GM19025 (cell line): ENCODE measurements around the gene TEX29.

Experiments
- ATAC-seq: cut with Tn5 transposase; IDR thresholded peaks from one replicate; pipeline ENCODE4 v1.9.1; 2021; ENCODE audit warnings: mild to moderate bottlenecking, low read depth, moderate library complexity; ENCODE audit not compliant: unreplicated experiment

The TEX29 gene

DNA sequence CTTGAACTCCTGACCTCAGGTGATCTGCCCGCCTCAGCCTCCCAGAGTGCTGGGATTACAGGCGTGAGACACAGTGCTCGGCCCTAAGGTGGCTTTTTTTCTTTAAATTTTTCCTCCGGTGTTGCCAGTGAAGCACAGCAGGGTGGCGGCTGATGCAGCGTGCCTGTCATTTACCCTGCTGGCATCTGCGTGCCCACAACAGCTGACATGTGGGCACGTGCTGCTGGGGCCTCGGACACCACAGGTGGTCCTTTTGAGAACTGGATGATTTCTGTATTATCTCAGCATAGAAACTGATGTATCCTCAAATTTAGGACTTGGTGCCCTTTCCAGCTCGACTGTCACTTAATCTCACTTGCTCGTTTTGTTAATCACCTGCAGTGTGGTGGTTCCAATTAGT, 31.2 kb upstream of the TEX29 start:
- no peak for ATAC-seq

DNA sequence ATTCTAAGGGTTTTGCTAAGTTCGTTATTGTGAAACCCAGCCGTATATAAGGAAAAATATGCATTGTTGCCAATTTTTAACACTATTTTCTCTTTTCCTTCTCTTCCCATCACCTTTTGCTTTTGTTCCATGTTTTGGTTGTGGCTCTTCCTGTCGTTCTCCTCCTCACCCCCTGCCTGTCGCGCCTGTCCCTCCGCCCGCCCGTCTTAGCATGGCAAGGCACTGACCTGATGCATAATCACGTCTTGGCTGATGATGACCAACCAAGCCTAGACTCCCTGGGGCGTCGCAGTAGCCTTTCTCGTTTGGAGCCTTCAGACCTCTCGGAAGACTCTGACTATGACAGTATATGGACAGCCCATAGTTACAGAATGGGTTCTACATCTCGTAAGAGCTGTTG, 28.5 kb upstream of the TEX29 start:
- no peak for ATAC-seq

DNA sequence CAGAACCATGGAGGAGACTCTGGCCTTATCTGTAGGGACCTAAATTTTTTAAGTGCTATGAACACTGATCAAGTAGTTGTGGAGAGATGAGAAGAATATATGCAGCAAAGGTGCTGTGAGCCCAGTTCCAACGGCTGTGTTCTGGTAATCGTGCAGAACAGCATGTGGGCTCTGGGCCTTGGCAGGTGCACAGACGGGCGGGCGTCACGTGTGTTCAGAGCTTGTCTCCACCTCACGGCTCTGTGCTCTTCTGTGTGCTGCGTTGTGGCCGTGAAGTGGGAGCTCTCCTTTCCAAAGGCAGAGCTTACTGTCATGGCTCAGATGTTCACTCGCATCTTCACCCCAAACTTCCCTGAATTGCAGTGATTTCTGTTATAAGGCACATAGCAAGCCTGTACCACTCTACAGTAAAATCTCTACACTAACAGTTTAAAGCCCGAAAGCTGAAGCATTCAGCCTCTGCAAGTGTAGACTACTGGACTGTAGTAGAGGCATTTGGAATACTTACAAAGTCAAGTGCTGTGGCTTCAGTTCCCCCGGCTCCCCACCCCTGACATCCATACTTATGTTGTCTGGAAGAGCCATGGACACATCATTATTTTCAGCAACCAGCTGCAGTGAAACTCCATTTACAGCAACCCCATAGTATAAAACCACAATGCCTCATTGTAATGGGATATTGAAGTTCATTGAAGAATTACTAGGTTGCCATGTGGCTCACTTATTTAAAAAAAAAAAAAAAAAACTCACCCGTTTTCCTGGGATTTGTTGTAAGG, 27.5 kb upstream of the TEX29 start:
- no peak for ATAC-seq

DNA sequence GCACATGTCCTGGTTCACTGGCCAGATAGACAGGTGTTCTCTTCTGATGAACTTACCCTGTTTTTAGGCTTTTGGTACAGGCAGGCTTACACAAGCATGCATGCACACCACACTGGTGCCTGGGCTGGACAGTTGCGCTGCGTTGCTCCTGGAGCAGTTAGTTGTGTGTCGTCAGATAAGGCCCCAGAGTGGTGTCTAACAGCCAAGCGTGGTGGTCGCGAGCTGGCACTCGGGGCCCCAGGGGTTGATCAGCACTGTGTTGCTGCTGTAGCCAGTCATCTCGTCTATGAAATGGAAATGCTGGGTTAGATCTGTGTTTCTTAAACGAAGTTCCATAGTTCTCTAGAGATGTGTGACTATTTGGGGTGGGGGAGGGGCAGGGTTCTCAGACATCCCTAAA, 24.6 kb upstream of the TEX29 start:
- no peak for ATAC-seq

DNA sequence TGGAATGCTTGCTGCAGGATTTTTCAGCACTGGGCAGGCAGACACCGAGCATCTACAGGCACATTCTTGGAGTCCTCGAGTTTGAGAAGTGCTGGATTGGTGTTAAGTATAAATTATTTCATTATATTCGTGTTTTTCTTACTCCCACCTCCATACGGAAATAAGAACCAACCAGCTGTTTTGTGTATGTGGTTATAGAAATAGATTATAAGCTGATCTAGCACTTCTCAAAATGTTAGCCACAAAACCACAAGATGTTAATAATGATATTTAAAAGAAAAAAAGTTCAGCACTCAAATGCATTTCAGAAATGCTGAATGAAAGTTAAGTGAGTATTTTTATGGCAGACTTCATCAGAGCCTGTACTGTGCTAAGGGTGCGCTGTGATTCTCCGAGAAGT, 24.0 kb upstream of the TEX29 start:
- ATAC-seq = no peak

DNA sequence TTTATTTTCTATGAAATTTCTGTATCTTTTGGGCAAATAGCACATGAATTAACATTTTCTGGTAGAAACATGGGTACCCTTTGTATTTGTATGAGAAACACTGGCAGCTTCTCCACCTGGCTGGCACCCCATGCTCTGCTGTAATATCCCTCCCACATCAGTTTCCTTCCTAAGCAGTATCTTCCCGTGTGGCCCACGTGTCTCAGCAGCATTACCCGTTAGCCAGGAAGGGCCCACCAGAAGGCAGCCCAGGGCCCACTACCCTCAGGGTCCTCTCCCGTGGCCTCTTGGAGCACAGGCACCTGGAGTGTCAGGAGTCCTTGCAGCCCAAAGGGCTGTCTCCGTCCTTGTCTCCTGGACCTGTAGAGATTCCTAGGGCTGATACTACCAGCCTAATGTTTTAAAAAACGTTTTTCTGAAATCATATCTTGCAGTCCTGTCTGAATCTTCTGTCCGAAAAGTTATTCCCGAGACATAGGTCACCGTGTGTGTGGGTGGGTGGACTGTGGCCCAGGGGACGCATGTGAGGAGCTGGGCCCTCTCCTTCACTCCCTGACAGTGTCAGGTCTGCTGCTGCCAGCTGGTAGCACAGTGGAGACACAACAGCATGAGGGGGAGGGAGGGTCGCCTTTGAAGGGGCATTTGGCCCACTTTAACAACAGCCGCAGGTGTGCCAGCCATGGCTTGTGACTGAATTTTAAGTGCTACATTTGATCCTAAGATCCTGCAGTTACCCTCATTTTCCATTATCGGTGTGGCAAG, 22.0 kb upstream of the TEX29 start:
- ATAC-seq = no peak

DNA sequence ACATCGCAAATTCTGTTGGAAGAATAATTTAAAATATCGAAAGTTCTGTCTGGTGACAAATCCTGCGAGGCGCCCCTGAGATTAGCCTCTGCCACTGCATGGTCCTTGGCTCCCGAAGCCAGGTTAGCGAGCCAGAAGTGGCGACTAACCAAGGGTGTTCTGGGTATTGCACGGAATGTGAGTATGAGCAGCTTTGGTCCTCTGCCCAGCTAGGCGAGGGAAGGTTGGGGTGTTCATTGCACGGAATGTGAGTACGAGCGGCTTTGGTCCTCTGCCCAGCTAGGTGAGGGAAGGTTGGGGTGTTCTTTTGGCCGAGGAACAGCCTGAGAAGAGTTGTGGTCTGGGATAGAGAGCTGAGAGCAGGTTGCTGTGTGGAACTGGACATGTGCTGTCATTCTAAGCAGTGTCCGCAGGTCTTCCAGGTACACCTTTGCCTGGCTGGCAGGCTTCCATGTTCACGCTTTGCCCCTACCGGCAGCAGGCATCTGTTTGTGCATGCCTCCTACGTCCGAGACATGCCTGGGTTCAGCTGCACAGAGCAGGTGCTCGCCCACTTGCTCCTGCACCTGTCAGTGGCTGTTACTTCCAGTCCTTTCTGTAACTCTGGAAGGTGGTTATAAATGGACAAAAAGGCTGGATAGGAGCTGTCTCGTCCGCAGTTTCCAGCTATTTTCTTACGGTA, 18.3 kb upstream of the TEX29 start:
- no peak for ATAC-seq

DNA sequence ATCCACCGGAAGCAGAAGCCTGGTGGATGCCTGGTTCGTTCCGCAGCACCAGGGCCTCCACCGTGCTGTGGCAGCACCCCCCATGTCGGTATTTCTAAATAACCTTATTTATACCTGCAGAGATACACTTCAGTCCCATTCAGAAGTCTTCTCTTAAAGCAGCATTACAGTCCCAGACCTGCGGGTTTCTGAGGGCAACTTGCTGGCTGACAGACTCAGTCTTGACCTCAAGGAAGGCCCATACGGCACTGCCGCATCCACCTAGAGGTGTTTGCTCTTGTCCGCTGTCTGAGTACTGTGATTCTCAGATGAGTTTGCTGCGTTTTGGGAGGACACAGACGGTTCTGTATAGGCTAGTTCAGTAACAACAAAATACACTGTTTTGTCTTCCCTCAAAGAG, 16.9 kb upstream of the TEX29 start:
- ATAC-seq = no peak

DNA sequence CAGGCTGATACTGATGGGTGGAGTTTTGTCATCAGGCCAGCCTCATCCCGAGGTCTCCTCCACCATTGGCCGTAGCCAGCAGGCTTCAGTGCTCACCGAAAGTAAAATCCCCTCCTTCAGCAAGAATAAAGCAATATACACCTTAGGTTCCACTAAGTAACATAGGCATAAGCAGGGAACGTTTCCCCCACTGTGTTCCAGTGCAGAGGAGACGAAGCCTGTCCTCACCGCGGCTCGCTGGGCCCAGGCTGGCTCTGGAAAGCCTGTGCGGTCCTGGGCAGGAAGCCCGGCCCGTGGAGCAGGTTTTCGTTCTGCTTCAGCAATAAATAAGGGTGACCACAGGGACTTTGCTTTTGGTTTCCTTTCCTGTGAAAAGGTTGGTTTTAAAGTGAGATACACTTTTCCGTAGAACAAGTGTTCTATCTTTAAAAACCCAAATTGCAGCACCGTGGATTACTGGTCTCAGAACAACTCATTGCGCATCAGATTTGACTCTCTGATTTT, 16.3 kb upstream of the TEX29 start:
- peak; percentile 95 for ATAC-seq

DNA sequence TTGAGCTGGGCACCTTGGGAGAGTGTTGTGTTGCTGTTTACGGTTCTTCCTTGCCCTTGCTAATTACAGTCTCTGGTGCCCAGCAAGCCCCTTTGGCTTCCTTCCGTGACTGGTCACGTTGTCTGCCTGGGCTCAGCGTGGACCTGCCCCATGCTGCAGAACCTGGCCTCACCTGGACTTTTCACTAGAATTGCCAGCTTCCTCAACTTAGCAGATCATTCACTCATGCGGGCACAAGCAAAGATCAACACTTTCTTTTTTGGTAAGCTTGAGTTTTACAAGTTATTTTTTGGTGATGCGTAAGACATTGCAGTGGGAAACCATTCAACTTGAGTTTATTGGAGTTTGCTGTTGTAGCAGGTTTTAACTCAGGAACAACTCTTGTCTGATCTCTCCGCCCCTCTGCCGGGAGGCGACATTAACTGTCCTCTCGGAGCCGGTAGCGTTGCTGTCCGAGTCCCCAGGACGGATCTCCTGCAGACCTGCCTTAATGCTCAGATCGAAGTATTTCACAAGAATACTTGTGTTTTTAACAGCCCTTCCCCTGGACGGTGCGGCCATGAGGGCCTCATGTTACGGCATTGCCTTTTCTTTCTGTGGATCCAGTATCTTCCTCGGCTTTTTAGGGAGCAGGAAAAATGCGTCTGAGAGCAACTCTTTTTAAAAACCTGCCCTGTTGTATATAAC, 15.7 kb upstream of the TEX29 start:
- peak; percentile 23 for ATAC-seq

DNA sequence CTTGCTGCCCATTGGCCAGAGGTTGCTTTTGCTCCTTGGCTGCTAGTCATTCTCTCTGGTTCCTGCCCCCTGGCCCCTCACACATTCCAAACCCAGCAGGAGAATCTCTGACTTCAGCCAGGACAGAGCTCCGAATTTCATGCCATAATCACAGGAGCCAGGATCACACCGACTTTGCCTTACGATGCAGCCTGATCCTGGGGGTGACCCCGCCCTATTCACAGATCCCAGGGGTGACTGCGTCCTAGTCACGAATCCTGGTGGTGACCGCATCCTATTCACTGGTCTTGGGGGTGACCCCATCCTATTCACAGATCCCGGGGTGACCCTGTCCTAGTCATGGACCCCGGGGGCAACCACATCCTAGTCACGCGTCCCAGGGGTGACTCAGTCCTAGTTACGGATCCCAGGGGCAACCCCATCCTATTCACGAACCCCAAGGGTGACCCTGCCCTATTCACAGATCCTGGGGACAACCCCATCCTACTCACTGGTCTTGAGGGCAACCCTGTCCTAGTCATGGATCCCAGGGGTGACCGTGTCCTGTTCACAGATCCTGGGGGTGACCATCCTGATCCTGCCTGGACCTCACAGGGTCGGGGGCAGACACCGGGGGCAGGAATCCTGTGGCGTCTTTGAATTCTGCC, 7.4 kb upstream of the TEX29 start:
- no peak for ATAC-seq

DNA sequence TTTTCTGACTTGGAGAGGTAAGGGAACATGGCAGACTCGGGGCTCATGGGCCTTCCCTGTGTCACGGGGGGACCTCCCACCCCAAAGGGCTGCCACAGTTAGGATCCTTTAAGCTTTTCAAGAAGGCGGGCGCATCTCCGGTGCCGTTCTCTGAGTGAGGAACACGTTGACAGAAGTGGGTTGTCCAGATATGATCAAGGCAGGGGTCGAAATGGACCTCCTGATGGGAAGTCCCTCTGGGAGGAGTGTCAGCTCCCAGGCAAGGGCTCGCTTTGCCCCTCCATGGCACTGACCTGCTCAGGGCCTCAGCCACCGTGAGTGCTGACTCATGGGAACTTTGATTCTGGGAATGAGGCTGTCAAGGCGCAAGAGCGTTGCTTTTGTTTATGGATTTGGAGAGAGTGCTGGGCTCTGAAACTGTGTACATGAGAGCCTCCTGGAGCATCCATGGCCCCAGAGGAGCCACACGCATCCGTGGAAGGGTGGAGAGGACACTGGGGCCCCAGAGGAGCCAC, 6.5 kb upstream of the TEX29 start:
- ATAC-seq = no peak

DNA sequence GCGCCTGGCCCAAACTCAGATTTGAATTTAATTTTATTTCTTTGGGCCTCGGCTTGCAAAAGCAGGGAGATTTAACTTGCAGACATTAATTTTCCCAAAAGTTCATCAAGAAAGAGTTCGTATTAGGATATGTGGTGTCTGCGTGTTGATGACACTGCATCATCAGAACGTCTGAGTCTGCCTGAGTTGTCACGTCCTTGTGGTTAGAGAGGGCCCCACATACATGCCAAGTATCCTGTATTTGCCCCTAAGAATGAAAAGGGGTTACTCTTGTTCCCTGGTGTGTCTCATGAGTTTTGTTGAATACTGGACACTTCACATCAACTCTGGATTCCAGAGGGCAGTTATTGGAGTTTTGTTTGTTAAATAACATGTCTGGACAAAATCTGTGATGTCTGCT, 5.6 kb upstream of the TEX29 start:
- no peak for ATAC-seq

DNA sequence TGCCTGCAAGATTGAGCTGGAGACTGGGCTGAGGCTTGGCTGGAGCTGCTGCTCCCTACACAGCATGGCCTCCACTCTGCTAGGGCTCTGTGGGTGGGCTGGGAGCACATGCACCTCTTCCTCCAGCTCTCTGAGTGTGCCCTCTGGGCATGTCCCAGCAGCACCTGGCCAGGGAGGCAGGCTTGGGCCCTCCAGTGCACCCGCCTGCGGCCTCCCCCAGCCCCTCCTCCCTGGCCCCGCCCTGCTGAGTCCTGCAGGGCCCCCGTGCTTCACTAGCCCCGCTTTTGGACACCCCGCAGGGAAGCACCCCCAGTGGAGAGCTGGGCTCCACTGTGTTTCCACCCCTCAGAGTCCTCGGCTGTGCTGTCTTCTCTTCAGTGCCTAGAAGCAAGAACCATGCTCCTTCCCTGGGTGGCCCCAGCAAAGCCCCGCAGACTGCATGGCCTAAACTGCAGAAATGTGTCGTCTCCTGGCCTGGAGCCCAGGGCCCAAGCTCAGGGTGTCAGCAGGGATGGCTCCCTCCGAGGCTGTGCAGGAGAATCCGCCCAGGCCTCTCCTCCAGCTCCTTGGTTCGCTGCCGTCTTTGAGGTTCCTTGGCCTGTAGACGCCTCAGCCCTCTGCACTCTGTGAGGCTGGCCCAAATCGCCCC, 5.0 kb upstream of the TEX29 start:
- no peak for ATAC-seq

DNA sequence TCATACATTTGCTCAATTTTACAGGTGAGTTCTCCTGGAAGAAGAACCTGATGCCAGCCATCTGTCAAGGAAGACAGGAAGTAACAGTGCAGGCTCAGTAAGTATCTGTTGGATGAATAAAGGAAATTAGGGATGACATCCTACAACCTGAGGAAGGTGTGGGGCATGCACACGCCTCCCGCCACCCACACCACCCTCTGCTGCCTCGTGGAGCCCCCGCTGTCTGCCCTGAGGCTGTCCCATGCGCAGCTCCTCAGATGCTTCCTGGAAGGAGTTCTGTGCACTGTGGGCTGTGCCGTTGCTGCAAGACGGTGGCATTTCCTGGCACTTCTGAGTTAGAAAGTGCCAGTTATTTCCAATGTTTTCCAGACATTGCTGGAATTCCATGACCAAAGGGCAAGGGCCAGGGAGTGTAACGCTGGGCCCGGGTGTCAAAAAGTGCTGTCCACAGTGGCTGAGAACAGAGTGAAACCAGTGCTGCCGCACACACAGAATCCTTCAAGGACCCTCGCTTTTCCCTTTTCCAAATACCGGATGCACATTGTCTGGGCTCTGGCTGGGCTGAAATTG, 4.2 kb upstream of the TEX29 start:
- ATAC-seq = no peak

DNA sequence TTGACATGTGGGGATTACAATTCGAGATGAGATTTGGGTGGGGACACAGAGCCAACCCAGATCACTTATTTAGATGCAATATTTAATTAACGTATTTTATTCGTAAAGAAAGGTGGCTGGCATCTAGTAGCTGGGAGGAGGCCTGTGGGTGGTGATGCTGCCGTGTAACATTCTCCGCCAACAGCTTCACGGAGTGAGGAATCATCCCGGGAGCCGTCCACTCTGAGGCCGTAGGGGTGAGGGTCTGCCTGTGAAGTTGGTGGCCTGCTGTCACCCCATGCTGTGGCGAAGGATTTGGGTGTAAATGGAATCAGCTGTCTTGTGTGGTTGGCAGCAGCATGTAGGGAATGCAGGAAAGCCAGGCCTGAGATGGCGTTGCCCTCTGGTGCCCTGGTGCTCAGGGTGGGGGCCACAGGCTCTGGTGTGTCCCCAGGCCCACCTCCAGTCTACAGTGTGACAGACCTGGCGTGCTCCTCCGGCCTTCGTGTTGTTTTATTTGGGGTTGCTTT, 3.3 kb upstream of the TEX29 start:
- ATAC-seq = no peak

DNA sequence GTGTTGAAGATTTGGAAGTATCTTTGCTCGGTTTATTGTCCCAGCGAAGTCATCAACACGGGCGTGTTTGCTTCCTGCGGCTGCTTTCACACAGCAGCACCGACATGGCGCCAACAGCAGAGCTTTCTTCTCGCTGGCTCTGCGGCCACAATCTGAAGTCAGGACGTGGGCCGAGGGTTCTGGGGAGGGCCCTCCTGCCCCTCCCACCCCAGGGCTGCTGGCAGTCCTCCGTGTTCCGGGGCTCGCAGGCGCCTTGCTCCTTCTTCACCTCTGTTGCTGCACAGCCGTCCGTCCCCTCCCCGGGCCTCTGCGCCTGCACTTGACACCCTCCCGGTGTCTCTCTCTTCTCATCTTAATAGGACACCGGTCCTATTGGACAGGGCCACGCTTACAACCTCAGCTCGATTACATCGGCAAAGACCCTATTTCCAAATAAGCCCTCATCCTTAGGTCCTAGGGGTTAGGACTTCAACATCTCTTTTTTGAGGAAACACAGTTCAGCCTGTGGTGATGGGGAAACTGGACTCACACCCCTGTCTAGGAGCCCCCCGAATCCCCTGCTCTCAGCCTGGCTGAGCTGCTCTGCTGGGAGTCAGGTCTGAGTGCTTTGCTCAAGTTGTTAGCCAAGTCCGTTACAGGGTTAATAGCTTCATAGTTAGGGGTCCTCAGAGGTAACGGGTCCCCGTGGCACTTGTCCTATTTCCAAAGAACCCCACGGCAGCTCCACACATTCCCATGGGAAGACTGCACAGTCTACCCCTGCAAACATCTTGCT, 2.7 kb upstream of the TEX29 start:
- no peak for ATAC-seq

DNA sequence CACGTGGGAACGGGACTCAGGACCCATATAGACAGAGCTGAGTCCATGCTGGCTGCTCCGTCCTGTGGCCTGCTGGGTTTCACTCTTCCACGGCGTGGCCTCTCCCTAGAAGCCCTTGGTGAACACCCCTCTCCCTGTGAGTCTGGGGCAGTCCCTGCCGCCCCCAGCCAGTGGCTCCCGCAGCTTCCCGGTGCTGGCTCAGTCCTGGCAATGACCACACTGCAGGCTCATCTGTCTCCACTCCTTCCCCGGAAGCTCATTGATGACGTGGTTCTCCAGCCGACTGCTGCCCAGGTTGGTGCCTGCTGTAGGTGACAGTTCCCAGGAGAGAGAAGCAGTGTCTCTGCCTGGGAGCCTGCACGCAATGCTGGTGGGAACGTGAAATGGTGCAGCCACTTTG, 2.1 kb upstream of the TEX29 start:
- ATAC-seq = no peak
